ENCODE data around the gene SAMD4A.
A peak's percentile ranks its signal among the peaks of the same experiment; 100 is the strongest.
"Not testable (repeated sequence)": the region's sequence is repeated elsewhere in the genome, so short reads cannot be mapped to it uniquely, and the experiment has no call there.

Gene SAMD4A

GRCh38 chr14:54742492-54743350, 175.8 kb downstream of the SAMD4A start:
- Mint-ChIP-seq H3K9me3 (no peaks in the 10 kb centered on the region), H3K27ac (no peak overlapping the region), H3K36me3 (peaks cover 24% of the 10 kb centered on the region), H3K27me3 (no peaks in the 10 kb centered on the region), H3K4me3 (no peak overlapping the region), H3K4me1 (peaks cover 11% of the 10 kb centered on the region)
- ATAC-seq (ENCODE audit: low read depth) (no peak), DNase-seq (ENCODE audit: low spot score in 2 of 2) (no peak)

- no peak overlapping the region for H3K27ac Mint-ChIP-seq
- H3K4me3 Mint-ChIP-seq = no peak overlapping the region
- H3K4me1 Mint-ChIP-seq = peaks cover 11% of the 10 kb centered on the region
- no peak for DNase-seq (ENCODE audit: low spot score in 2 of 2)
- no peaks in the 10 kb centered on the region for H3K27me3 Mint-ChIP-seq
- ATAC-seq (ENCODE audit: low read depth) = no peak
- peaks cover 19% of the 10 kb centered on the region for H3K36me3 Mint-ChIP-seq
- H3K9me3 Mint-ChIP-seq = no peaks in the 10 kb centered on the region
Measured at GRCh38 chr14:54743382-54743781, 176.5 kb downstream of the SAMD4A start.

- H3K36me3 Mint-ChIP-seq = peaks cover 27% of the 10 kb centered on the region
- ATAC-seq (ENCODE audit: low read depth) (no peak), DNase-seq (ENCODE audit: low spot score in 2 of 2) (no peak)
- peaks cover 11% of the 10 kb centered on the region for H3K4me1 Mint-ChIP-seq
- H3K27ac Mint-ChIP-seq = no peak overlapping the region
- no peak overlapping the region for H3K4me3 Mint-ChIP-seq
- H3K27me3 Mint-ChIP-seq = no peaks in the 10 kb centered on the region
- H3K9me3 Mint-ChIP-seq = no peaks in the 10 kb centered on the region
Measured at GRCh38 chr14:54746019-54746418, 179.1 kb downstream of the SAMD4A start.

GRCh38 chr14:54747616-54748015, 180.7 kb downstream of the SAMD4A start:
- H3K27me3 Mint-ChIP-seq = no peaks in the 10 kb centered on the region
- DNase-seq (ENCODE audit: low spot score in 2 of 2) (no peak), ATAC-seq (ENCODE audit: low read depth) (no peak)
- H3K36me3 Mint-ChIP-seq = peaks cover 32% of the 10 kb centered on the region
- H3K9me3 Mint-ChIP-seq = no peaks in the 10 kb centered on the region
- H3K27ac Mint-ChIP-seq = no peak overlapping the region
- no peak overlapping the region for H3K4me3 Mint-ChIP-seq
- H3K4me1 Mint-ChIP-seq = peaks cover 8% of the 10 kb centered on the region

- Mint-ChIP-seq H3K9me3 (no peaks in the 10 kb centered on the region), H3K36me3 (peaks cover 36% of the 10 kb centered on the region), H3K4me1 (peaks cover 8% of the 10 kb centered on the region), H3K27me3 (no peaks in the 10 kb centered on the region), H3K27ac (no peak overlapping the region), H3K4me3 (no peak overlapping the region)
- no peak for DNase-seq (ENCODE audit: low spot score in 2 of 2)
- no peak for ATAC-seq (ENCODE audit: low read depth)
Measured at GRCh38 chr14:54749180-54749579, 182.3 kb downstream of the SAMD4A start.

- Mint-ChIP-seq H3K27ac (no peak overlapping the region), H3K36me3 (peaks cover 37% of the 10 kb centered on the region), H3K4me1 (peaks cover 8% of the 10 kb centered on the region), H3K4me3 (no peak overlapping the region), H3K27me3 (no peaks in the 10 kb centered on the region), H3K9me3 (no peaks in the 10 kb centered on the region)
- DNase-seq (ENCODE audit: low spot score in 2 of 2) (no peak), ATAC-seq (ENCODE audit: low read depth) (no peak)
Measured at GRCh38 chr14:54749727-54750126, 182.8 kb downstream of the SAMD4A start.

- H3K27ac Mint-ChIP-seq; ATAC-seq (ENCODE audit: low read depth); H3K4me3 Mint-ChIP-seq; H3K4me1 Mint-ChIP-seq; DNase-seq (ENCODE audit: low spot score in 2 of 2); H3K27me3 Mint-ChIP-seq; H3K9me3 Mint-ChIP-seq: not testable (repeated sequence)
- H3K36me3 Mint-ChIP-seq = peaks cover 36% of the 10 kb centered on the region
Measured at GRCh38 chr14:54752611-54753010, 185.7 kb downstream of the SAMD4A start.

- H3K4me3 Mint-ChIP-seq; H3K9me3 Mint-ChIP-seq; H3K27me3 Mint-ChIP-seq; ATAC-seq (ENCODE audit: low read depth); H3K4me1 Mint-ChIP-seq; DNase-seq (ENCODE audit: low spot score in 2 of 2); H3K27ac Mint-ChIP-seq: not testable (repeated sequence)
- peaks cover 38% of the 10 kb centered on the region for H3K36me3 Mint-ChIP-seq
Measured at GRCh38 chr14:54753396-54753795, 186.5 kb downstream of the SAMD4A start.

GRCh38 chr14:54754116-54754622, 187.2 kb downstream of the SAMD4A start:
- Mint-ChIP-seq H3K36me3 (peaks cover 33% of the 10 kb centered on the region), H3K27ac (no peak overlapping the region), H3K9me3 (no peaks in the 10 kb centered on the region), H3K27me3 (no peaks in the 10 kb centered on the region), H3K4me3 (no peak overlapping the region), H3K4me1 (peaks cover 2% of the 10 kb centered on the region)
- no peak for ATAC-seq (ENCODE audit: low read depth)
- DNase-seq (ENCODE audit: low spot score in 2 of 2) = no peak

- DNase-seq (ENCODE audit: low spot score in 2 of 2) (no peak), ATAC-seq (ENCODE audit: low read depth) (no peak)
- H3K36me3 Mint-ChIP-seq = peaks cover 29% of the 10 kb centered on the region
- H3K27me3 Mint-ChIP-seq = no peaks in the 10 kb centered on the region
- H3K9me3 Mint-ChIP-seq = no peaks in the 10 kb centered on the region
- H3K27ac Mint-ChIP-seq = no peak overlapping the region
- H3K4me3 Mint-ChIP-seq = no peak overlapping the region
- peaks cover 2% of the 10 kb centered on the region for H3K4me1 Mint-ChIP-seq
Measured at GRCh38 chr14:54754623-54755386, 187.9 kb downstream of the SAMD4A start.

GRCh38 chr14:54756656-54757392, 189.9 kb downstream of the SAMD4A start:
- Mint-ChIP-seq H3K4me1 (peaks cover 2% of the 10 kb centered on the region), H3K27ac (peak overlapping the region; percentile 29), H3K36me3 (peaks cover 28% of the 10 kb centered on the region), H3K4me3 (no peak overlapping the region), H3K27me3 (no peaks in the 10 kb centered on the region), H3K9me3 (no peaks in the 10 kb centered on the region)
- ATAC-seq (ENCODE audit: low read depth) = no peak
- DNase-seq (ENCODE audit: low spot score in 2 of 2) = no peak

GRCh38 chr14:54758041-54758440, 191.1 kb downstream of the SAMD4A start:
- DNase-seq (ENCODE audit: low spot score in 2 of 2) (no peak), ATAC-seq (ENCODE audit: low read depth) (no peak)
- H3K9me3 Mint-ChIP-seq = no peaks in the 10 kb centered on the region
- H3K27ac Mint-ChIP-seq = no peak overlapping the region
- H3K4me1 Mint-ChIP-seq = peaks cover 2% of the 10 kb centered on the region
- no peaks in the 10 kb centered on the region for H3K27me3 Mint-ChIP-seq
- peaks cover 26% of the 10 kb centered on the region for H3K36me3 Mint-ChIP-seq
- H3K4me3 Mint-ChIP-seq = no peak overlapping the region

- ATAC-seq (ENCODE audit: low read depth) = no peak
- Mint-ChIP-seq H3K4me1 (peaks cover 2% of the 10 kb centered on the region), H3K27ac (no peak overlapping the region)
Measured at GRCh38 chr14:54759982-54760585, 193.2 kb downstream of the SAMD4A start.

More at GRCh38 chr14:54759982-54760585, 193.2 kb downstream of the SAMD4A start:
- H3K36me3 Mint-ChIP-seq = peaks cover 26% of the 10 kb centered on the region
- no peak for DNase-seq (ENCODE audit: low spot score in 2 of 2)
- H3K4me3 Mint-ChIP-seq = no peak overlapping the region
- no peaks in the 10 kb centered on the region for H3K9me3 Mint-ChIP-seq
- no peaks in the 10 kb centered on the region for H3K27me3 Mint-ChIP-seq

Measured in memory B cell (primary cell).